Liver (tissue), 9 donors: ENCODE measurements around the gene ZNF600. TPM values are rescaled to one million over a fixed set of nuclear protein-coding genes. Genes with fewer than 3 reads are reported as not detected.
A peak's percentile ranks its signal among the peaks of the same experiment; 100 is the strongest.
"Not testable (repeated sequence)": the region's sequence is repeated elsewhere in the genome, so short reads cannot be mapped to it uniquely, and the experiment has no call there.

ENCODE experiments used
- DNase-seq: peaks from one replicate; pipeline ENCODE4 v3.0.0-alpha.2; 2017; ENCODE audit warnings: low spot score
- H3K27ac ChIP-seq, 2 donors: one replicate each; pipeline ENCODE4 v1.7.0; 2013; ENCODE audit warnings: inconsistent platforms in 2 of 2, low read length in 2 of 2, control low read depth in 1 of 2, low read depth in 1 of 2, mild to moderate bottlenecking in 1 of 2
- H3K27me3 ChIP-seq, 4 donors: one replicate each; pipeline versions ENCODE4 v1.6.1 to v1.7.0; 2013; ENCODE audit warnings: low read length in 3 of 4, inconsistent platforms in 1 of 4, mild to moderate bottlenecking in 1 of 4, moderate library complexity in 1 of 4; ENCODE audit not compliant: control insufficient read depth in 4 of 4, insufficient read depth in 4 of 4
- H3K36me3 ChIP-seq, 4 donors: one replicate each; pipeline versions ENCODE4 v1.6.1 to v1.7.0; 2013; ENCODE audit warnings: low read length in 3 of 4, mild to moderate bottlenecking in 3 of 4, low read depth in 1 of 4, moderate library complexity in 1 of 4; ENCODE audit not compliant: control insufficient read depth in 4 of 4, insufficient read depth in 3 of 4
- H3K4me1 ChIP-seq, 4 donors: one replicate each; pipeline versions ENCODE4 v1.6.1 to v1.7.0; 2013; ENCODE audit warnings: low read length in 3 of 4, mild to moderate bottlenecking in 3 of 4, moderate library complexity in 1 of 4; ENCODE audit not compliant: control insufficient read depth in 4 of 4, insufficient read depth in 4 of 4
- H3K4me3 ChIP-seq, 3 donors: one replicate each; pipeline versions ENCODE4 v1.6.1 to v1.7.0; 2013; ENCODE audit warnings: low read length in 3 of 3, control low read depth in 1 of 3, low read depth in 1 of 3, mild to moderate bottlenecking in 1 of 3
- H3K9ac ChIP-seq, 2 donors: one replicate each; pipeline ENCODE4 v1.7.0; 2013; ENCODE audit warnings: low read length in 2 of 2, mild to moderate bottlenecking in 2 of 2, moderate library complexity in 2 of 2, control low read depth in 1 of 2, low read depth in 1 of 2
- H3K9me3 ChIP-seq, 4 donors: one replicate each; pipeline versions ENCODE4 v1.6.1 to v1.7.0; 2013; ENCODE audit warnings: low read length in 3 of 4; ENCODE audit not compliant: control insufficient read depth in 4 of 4
- ATF3 ChIP-seq: IDR thresholded peaks from 2 replicates; pipeline ENCODE4 v1.6.1; 2016; ENCODE audit warnings: antibody characterized with exemption
- CTCF ChIP-seq: fragments of 150-350 bp; IDR thresholded peaks from 2 replicates; pipeline ENCODE4 v1.5.1; 2017; ENCODE audit warnings: improper control_type of control experiment, low read depth, low read length; ENCODE audit not compliant: missing input control
- FOXA1 ChIP-seq: IDR thresholded peaks from 2 replicates; pipeline ENCODE4 v1.6.1; 2016; ENCODE audit warnings: antibody characterized with exemption
- FOXA2 ChIP-seq: IDR thresholded peaks from 2 replicates; pipeline ENCODE4 v1.6.1; 2016; ENCODE audit warnings: antibody characterized with exemption
- GABPA ChIP-seq, 2 donors: IDR thresholded peaks in 1 of 2; conservative IDR thresholded peaks in 1 of 2; 2 replicates each; pipeline ENCODE4 v1.6.1; 2016; ENCODE audit warnings: antibody characterized with exemption in 2 of 2, mild to moderate bottlenecking in 1 of 2, moderate library complexity in 1 of 2
- HNF4A ChIP-seq, 2 donors: conservative IDR thresholded peaks; 2 replicates each; pipeline ENCODE4 v1.6.1; 2016; ENCODE audit warnings: antibody characterized with exemption in 2 of 2, mild to moderate bottlenecking in 2 of 2
- HNF4G ChIP-seq: IDR thresholded peaks from 2 replicates; pipeline ENCODE4 v1.6.1; 2016; ENCODE audit warnings: antibody characterized with exemption
- JUND ChIP-seq, 2 donors: IDR thresholded peaks; 2 replicates each; pipeline ENCODE4 v1.6.1; 2016; ENCODE audit warnings: antibody characterized with exemption in 2 of 2
- NR2F2 ChIP-seq: IDR thresholded peaks from 2 replicates; pipeline ENCODE4 v1.6.1; 2016; ENCODE audit warnings: antibody characterized with exemption
- RAD21 ChIP-seq, 2 donors: IDR thresholded peaks; 2 replicates each; pipeline ENCODE4 v1.6.1; 2016; ENCODE audit warnings: antibody characterized with exemption in 2 of 2, mild to moderate bottlenecking in 2 of 2
- REST ChIP-seq: IDR thresholded peaks from 2 replicates; pipeline ENCODE4 v1.6.1; 2016; ENCODE audit warnings: antibody characterized with exemption, mild to moderate bottlenecking
- RXRA ChIP-seq, 2 donors: IDR thresholded peaks; 2 replicates each; pipeline ENCODE4 v1.6.1; 2017 to 2018; ENCODE audit warnings: antibody characterized with exemption in 2 of 2, mild to moderate bottlenecking in 1 of 2
- SP1 ChIP-seq: IDR thresholded peaks from 2 replicates; pipeline ENCODE4 v1.6.1; 2018; ENCODE audit warnings: antibody characterized with exemption, mild to moderate bottlenecking
- TAF1 ChIP-seq: conservative IDR thresholded peaks from 2 replicates; pipeline ENCODE4 v1.6.1; 2016; ENCODE audit warnings: antibody characterized with exemption, mild to moderate bottlenecking
- YY1 ChIP-seq: IDR thresholded peaks from 2 replicates; pipeline ENCODE4 v1.6.1; 2016; ENCODE audit warnings: antibody characterized with exemption, mild to moderate bottlenecking
- ZBTB33 ChIP-seq: IDR thresholded peaks from 2 replicates; pipeline ENCODE4 v1.6.1; 2016; ENCODE audit warnings: antibody characterized with exemption
- WGBS: extraction: QIAGEN DNeasy Blood & Tissue Kit; methylation state at CpG from one replicate; pipeline ENCODE4 v1.1.7; 2013; 5-methylcytosine and 5-hydroxymethylcytosine counted together
- polyA plus RNA-seq, 2 donors: library from polyadenylated mRNA; stranded (reverse) in 1 of 2; unstranded in 1 of 2; fragments of 200-250 nt in 1 of 2; fragments of >200 nt in 1 of 2; fragmentation: Nextera tagmentation in 1 of 2; extraction: Ambion mirVana in 1 of 2; gene quantifications; one replicate each; pipeline versions ENCODE4 v1.2.1 to v1.2.3, GENCODE V29; 2013 to 2015
- total RNA-seq, 2 donors: library from RNA; depleted of rRNA; stranded (reverse); fragments of >200 nt; gene quantifications; one replicate each; pipeline ENCODE4 v1.2.3, GENCODE V29; 2014
- donor health status: healthy.
- donor health status: healthy.
- donor health status: healthy.
- donor health status: healthy.
- donor health status: healthy.

The ZNF600 gene
- total and polyA plus RNA-seq, 4 donors = 1.4 to 2.1 (median 1.6) TPM

GRCh38 chr19:52725528-52725961, 61.0 kb downstream of the ZNF600 start (continued):
- TF ChIP-seq GABPA (IDR thresholded peaks at IDR 0.05 in 1 of 2, conservative IDR thresholded peaks at IDR 0.05 in 1 of 2) (no peak), CTCF (no peak), SP1 (no peak), TAF1 (no peak), RAD21 (IDR thresholded peaks at IDR 0.05) (no peak), JUND (IDR thresholded peaks at IDR 0.05) (no peak)

- no peak for TF ChIP-seq SP1
- no peak for TF ChIP-seq RXRA (IDR thresholded peaks at IDR 0.05)
- no peak for TF ChIP-seq CTCF
- TF ChIP-seq ZBTB33 = no peak
- TF ChIP-seq HNF4A (conservative IDR thresholded peaks at IDR 0.05) = no peak
- TF ChIP-seq REST = no peak
- TF ChIP-seq FOXA2 = no peak
- TF ChIP-seq YY1 = no peak
- no peak for TF ChIP-seq NR2F2
- TF ChIP-seq RAD21 (IDR thresholded peaks at IDR 0.05) = no peak
- TF ChIP-seq ATF3 = no peak
- no peak for TF ChIP-seq HNF4G
- TF ChIP-seq FOXA1 = no peak
- TF ChIP-seq GABPA (IDR thresholded peaks at IDR 0.05 in 1 of 2, conservative IDR thresholded peaks at IDR 0.05 in 1 of 2) = no peak
- TF ChIP-seq TAF1 = no peak
- 89% methylated on average over 23 of the region's 23 CpGs for WGBS
- DNase-seq = no peak
- Histone ChIP-seq H3K36me3 (peaks cover 2 to 10% (median 5%) of the 10 kb centered on the region in 4 donors), H3K9ac (no peak overlapping the region), H3K27me3 (no peaks in the 10 kb centered on the region), H3K4me3 (peak overlapping the region in 1 of 3 donors; percentile 14), H3K4me1 (no peaks in the 10 kb centered on the region), H3K9me3 (peaks cover 0 to 17% (median 9%) of the 10 kb centered on the region in 4 donors), H3K27ac (no peak overlapping the region)
Measured at GRCh38 chr19:52724701-52725514, 61.7 kb downstream of the ZNF600 start.

GRCh38 chr19:52723907-52724598, 62.5 kb downstream of the ZNF600 start:
- H3K4me1 ChIP-seq = not testable (repeated sequence)
- WGBS = 60% methylated on average over 9 of the region's 9 CpGs

More at GRCh38 chr19:52723907-52724598, 62.5 kb downstream of the ZNF600 start:
- H3K9me3 ChIP-seq = peaks cover 0 to 14% (median 10%) of the 10 kb centered on the region in 4 donors
- not testable (repeated sequence) for H3K9ac ChIP-seq, H3K36me3 ChIP-seq, H3K27ac ChIP-seq, DNase-seq, H3K27me3 ChIP-seq
- peak overlapping the region in 1 of 3 donors; percentile 11 for H3K4me3 ChIP-seq
